HepG2 (cell line): ENCODE data around the gene VAV2. TPM values are rescaled to one million over a fixed set of nuclear protein-coding genes. Genes with fewer than 3 reads are reported as not detected.
A peak's percentile ranks its signal among the peaks of the same experiment; 100 is the strongest.

Experiments used
- ARID2 ChIP-seq: sonication (generic); formaldehyde crosslinking; IDR thresholded peaks from 2 replicates; pipeline ENCODE4 v1.8.1; 2022; ENCODE audit warnings: mild to moderate bottlenecking, missing genetic modification reagents, borderline replicate concordance
- ATRX ChIP-seq: sonication (generic); formaldehyde crosslinking; IDR thresholded peaks from 2 replicates; pipeline ENCODE4 v1.4.0; 2020; ENCODE audit warnings: missing genetic modification reagents, borderline replicate concordance
- IKZF1 ChIP-seq: fragments of 450-650 bp; IDR thresholded peaks from 2 replicates; pipeline ENCODE4 v1.7.1; 2016
- KDM4B ChIP-seq: sonication (generic); formaldehyde crosslinking; IDR thresholded peaks from 2 replicates; pipeline ENCODE4 v1.4.0; 2020; ENCODE audit warnings: missing genetic modification reagents
- KLF16 ChIP-seq, 2 experiments: sonication (generic) in 1 of 2; formaldehyde crosslinking in 1 of 2; IDR thresholded peaks; 2 replicates each; pipeline versions ENCODE4 v1.6.1 to v1.8.0; 2016 to 2023; ENCODE audit warnings: missing genetic modification reagents in 2 of 2, missing compliant biosample characterization in 1 of 2
- NAIF1 ChIP-seq: sonication (generic); formaldehyde crosslinking; IDR thresholded peaks from 2 replicates; pipeline ENCODE4 v1.5.0; 2020; ENCODE audit warnings: mild to moderate bottlenecking, missing genetic modification reagents, borderline replicate concordance
- NFIB ChIP-seq: sonication (generic); formaldehyde crosslinking; IDR thresholded peaks from 2 replicates; pipeline ENCODE4 v1.9.0; 2021; ENCODE audit warnings: missing genetic modification reagents, mild to moderate bottlenecking, borderline replicate concordance
- NR2F2 ChIP-seq: IDR thresholded peaks from 2 replicates; pipeline ENCODE4 v1.6.1; 2012; ENCODE audit warnings: low read depth, inconsistent platforms, borderline replicate concordance
- PPARG ChIP-seq: conservative IDR thresholded peaks from 2 replicates; pipeline ENCODE4 v1.6.1; 2016; ENCODE audit warnings: missing biosample characterization, missing genetic modification reagents
- RAD51 ChIP-seq: fragments of 450-650 bp; IDR thresholded peaks from 2 replicates; pipeline ENCODE4 v1.6.1; 2016; ENCODE audit warnings: borderline replicate concordance
- SNAPC2 ChIP-seq: sonication (generic); formaldehyde crosslinking; IDR thresholded peaks from 2 replicates; pipeline ENCODE4 v1.8.1; 2022; ENCODE audit warnings: mild to moderate bottlenecking, missing genetic modification reagents
- SRSF4 ChIP-seq: fragments of 200-400 bp; formaldehyde crosslinking; IDR thresholded peaks from one replicate; pipeline ENCODE4 v1.6.1; 2018; ENCODE audit warnings: mild to moderate bottlenecking, low read depth, low read length, moderate library complexity; ENCODE audit not compliant: poor library complexity, severe bottlenecking
- ZFAT ChIP-seq: sonication (generic); formaldehyde crosslinking; conservative IDR thresholded peaks from 2 replicates; pipeline ENCODE4 v1.8.1; 2023; ENCODE audit warnings: missing genetic modification reagents, inconsistent platforms
- ZFP36 ChIP-seq: fragments of 150-350 bp; IDR thresholded peaks from 2 replicates; pipeline ENCODE4 v1.6.1; 2018; ENCODE audit warnings: borderline replicate concordance, low read length, low read depth; ENCODE audit not compliant: partially characterized antibody
- ZNF3 ChIP-seq: IDR thresholded peaks from 2 replicates; pipeline ENCODE4 v1.7.0; 2017; ENCODE audit warnings: inconsistent platforms
- ZNF556 ChIP-seq: sonication (generic); formaldehyde crosslinking; IDR thresholded peaks from 2 replicates; pipeline ENCODE4 v1.4.0; 2020; ENCODE audit warnings: mild to moderate bottlenecking, missing genetic modification reagents, borderline replicate concordance
- ZNF737 ChIP-seq: sonication (generic); formaldehyde crosslinking; IDR thresholded peaks from 2 replicates; pipeline ENCODE4 v1.5.0; 2020; ENCODE audit warnings: missing genetic modification reagents, mild to moderate bottlenecking, borderline replicate concordance
- ZNF781 ChIP-seq: sonication (generic); formaldehyde crosslinking; IDR thresholded peaks from 2 replicates; pipeline ENCODE4 v1.5.1; 2020; ENCODE audit warnings: borderline replicate concordance, mild to moderate bottlenecking, missing genetic modification reagents; ENCODE audit errors: not compliant biosample characterization
- ZNF790 ChIP-seq: sonication (generic); formaldehyde crosslinking; IDR thresholded peaks from 2 replicates; pipeline ENCODE4 v1.8.0; 2022; ENCODE audit warnings: missing genetic modification reagents, mild to moderate bottlenecking, borderline replicate concordance
- ZNF83 ChIP-seq: sonication (generic); formaldehyde crosslinking; IDR thresholded peaks from 2 replicates; pipeline ENCODE4 v1.4.0; 2020; ENCODE audit warnings: missing genetic modification reagents, mild to moderate bottlenecking, borderline replicate concordance
- polyA plus RNA-seq, 8 experiments: library from polyadenylated mRNA; depleted of rRNA in 3 of 8; stranded (reverse) in 7 of 8; unstranded in 1 of 8; fragments of >200 nt; fragmentation: Illumina TruSeq in 4 of 8; extraction: Trizol in 4 of 8; gene quantifications; 2 replicates each; pipeline versions ENCODE4 v1.2.1 to v1.2.3, GENCODE V29; 2011 to 2016; ENCODE audit warnings: low read depth in 4 of 8, missing spikeins in 1 of 8, mixed read lengths in 1 of 8; ENCODE audit not compliant: insufficient read depth in 1 of 8
- total RNA-seq, 5 experiments: library from RNA; depleted of rRNA; stranded (reverse); fragments of >200 nt; fragmentation: Illumina TruSeq; extraction: Trizol; gene quantifications; 2 replicates each; pipeline ENCODE4 v1.2.3, GENCODE V29; 2016; ENCODE audit warnings: low read depth in 1 of 5
- TF ChIP-seq, protein P1 (sequence below): sonication (generic); formaldehyde crosslinking; IDR thresholded peaks from 2 replicates; pipeline ENCODE4 v1.9.0; 2021; ENCODE audit warnings: missing genetic modification reagents, mild to moderate bottlenecking, borderline replicate concordance
- TF ChIP-seq, protein P2 (sequence below): sonication (generic); formaldehyde crosslinking; IDR thresholded peaks from 2 replicates; pipeline ENCODE4 v1.8.0; 2022; ENCODE audit warnings: missing genetic modification reagents, mild to moderate bottlenecking, inconsistent platforms, borderline replicate concordance
- TF ChIP-seq, protein P3 (sequence below): IDR thresholded peaks from 2 replicates; pipeline ENCODE4 v1.6.1; 2016; ENCODE audit warnings: missing compliant biosample characterization, missing genetic modification reagents, borderline replicate concordance
- TF ChIP-seq, protein P4 (sequence below): sonication (generic); formaldehyde crosslinking; IDR thresholded peaks from 2 replicates; pipeline ENCODE4 v1.4.0; 2020; ENCODE audit warnings: mild to moderate bottlenecking, low read depth, missing genetic modification reagents

VAV2 gene
- total and polyA plus RNA-seq, 2 of the 13 experiments (the other 11 are each of a cell fraction or from before 2014, with no cell fraction given) = 22.5 to 22.9 TPM

DNA sequence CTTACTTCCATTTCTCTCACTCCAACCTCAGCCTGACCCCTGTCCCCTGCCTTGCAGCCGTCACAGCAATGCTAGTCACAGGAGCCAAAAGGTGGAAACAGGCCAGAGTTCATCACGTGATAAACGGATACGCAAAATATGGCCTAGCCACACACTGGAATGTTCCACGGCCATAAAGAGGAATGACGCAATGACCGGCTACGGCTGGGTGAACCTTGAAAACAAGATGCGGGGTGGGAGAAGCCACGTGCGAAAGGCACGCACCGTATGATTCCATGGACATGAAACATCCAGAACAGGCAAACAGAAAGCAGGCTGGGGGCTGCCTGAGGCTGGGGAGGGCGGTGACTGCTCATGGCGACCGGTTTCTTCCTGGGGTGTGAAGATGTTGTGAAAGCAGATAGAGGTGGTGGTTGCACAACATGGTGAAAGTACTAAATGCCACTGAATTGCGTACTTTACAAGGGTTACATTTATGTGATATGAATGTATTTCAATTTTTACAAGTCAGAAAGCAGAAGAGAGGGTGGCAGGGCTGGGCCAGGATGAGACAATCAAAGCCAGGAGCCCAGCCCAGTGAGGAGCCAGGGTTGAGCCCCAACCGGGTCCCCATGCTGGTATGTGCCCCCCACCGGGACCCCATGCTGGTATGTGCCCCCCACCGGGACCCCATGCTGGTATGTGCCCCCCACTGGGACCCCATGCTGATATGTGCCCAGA is 136.2 kb downstream of the VAV2 start (continued):
- TF ChIP-seq ARID2 (CRISPR knock-in tag) (no peak), ZNF556 (CRISPR knock-in tag) (no peak), ZFP36 (no peak), IKZF1 (no peak), NFIB (no peak), SNAPC2 (CRISPR knock-in tag) (no peak), ZNF3 (CRISPR knock-in tag) (no peak), ZNF737 (CRISPR knock-in tag) (no peak), ATRX (CRISPR knock-in tag) (no peak), ZFAT (CRISPR knock-in tag) (no peak), ZNF83 (CRISPR knock-in tag) (no peak), ZNF781 (CRISPR knock-in tag) (no peak), PPARG (CRISPR knock-in tag) (no peak; the same call in 1 of the 2 replicates), ZNF790 (CRISPR knock-in tag) (0 out of 2 replicates have a peak, but pooled peaks have one; percentile 30), KLF16 (CRISPR knock-in tag; IDR thresholded peaks at IDR 0.05) (peak in 1 of 2 experiments; percentile 50; a peak in 1 of 4 replicates), RAD51 (peak; percentile 49; the same call in 1 of the 2 replicates), NR2F2 (no peak), NAIF1 (no peak), SRSF4 (no peak), KDM4B (CRISPR knock-in tag) (no peak)
- TF ChIP-seq, protein P1, sequence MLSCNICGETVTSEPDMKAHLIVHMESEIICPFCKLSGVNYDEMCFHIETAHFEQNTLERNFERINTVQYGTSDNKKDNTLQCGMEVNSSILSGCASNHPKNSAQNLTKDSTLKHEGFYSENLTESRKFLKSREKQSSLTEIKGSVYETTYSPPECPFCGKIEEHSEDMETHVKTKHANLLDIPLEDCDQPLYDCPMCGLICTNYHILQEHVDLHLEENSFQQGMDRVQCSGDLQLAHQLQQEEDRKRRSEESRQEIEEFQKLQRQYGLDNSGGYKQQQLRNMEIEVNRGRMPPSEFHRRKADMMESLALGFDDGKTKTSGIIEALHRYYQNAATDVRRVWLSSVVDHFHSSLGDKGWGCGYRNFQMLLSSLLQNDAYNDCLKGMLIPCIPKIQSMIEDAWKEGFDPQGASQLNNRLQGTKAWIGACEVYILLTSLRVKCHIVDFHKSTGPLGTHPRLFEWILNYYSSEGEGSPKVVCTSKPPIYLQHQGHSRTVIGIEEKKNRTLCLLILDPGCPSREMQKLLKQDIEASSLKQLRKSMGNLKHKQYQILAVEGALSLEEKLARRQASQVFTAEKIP (CRISPR knock-in tag) = no peak
- TF ChIP-seq, protein P2, sequence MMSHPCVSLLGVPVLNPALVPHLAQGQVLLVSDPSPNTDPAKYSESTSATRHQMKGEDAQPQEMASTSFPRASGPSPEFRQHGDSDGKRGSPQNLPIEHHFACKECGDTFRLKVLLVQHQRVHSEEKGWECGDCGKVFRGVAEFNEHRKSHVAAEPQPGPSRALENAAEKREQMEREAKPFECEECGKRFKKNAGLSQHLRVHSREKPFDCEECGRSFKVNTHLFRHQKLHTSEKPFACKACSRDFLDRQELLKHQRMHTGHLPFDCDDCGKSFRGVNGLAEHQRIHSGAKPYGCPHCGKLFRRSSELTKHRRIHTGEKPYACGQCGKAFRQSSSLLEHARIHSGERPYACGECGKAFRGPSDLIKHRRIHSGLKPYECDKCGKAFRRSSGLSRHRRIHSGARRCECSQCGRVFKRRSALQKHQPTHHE = no peak
- TF ChIP-seq, protein P3, sequence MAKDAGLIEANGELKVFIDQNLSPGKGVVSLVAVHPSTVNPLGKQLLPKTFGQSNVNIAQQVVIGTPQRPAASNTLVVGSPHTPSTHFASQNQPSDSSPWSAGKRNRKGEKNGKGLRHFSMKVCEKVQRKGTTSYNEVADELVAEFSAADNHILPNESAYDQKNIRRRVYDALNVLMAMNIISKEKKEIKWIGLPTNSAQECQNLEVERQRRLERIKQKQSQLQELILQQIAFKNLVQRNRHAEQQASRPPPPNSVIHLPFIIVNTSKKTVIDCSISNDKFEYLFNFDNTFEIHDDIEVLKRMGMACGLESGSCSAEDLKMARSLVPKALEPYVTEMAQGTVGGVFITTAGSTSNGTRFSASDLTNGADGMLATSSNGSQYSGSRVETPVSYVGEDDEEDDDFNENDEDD (CRISPR knock-in tag) = peak; percentile 20; the same call in 1 of the 2 replicates
- TF ChIP-seq, protein P4, sequence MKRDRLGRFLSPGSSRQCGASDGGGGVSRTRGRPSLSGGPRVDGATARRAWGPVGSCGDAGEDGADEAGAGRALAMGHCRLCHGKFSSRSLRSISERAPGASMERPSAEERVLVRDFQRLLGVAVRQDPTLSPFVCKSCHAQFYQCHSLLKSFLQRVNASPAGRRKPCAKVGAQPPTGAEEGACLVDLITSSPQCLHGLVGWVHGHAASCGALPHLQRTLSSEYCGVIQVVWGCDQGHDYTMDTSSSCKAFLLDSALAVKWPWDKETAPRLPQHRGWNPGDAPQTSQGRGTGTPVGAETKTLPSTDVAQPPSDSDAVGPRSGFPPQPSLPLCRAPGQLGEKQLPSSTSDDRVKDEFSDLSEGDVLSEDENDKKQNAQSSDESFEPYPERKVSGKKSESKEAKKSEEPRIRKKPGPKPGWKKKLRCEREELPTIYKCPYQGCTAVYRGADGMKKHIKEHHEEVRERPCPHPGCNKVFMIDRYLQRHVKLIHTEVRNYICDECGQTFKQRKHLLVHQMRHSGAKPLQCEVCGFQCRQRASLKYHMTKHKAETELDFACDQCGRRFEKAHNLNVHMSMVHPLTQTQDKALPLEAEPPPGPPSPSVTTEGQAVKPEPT (CRISPR knock-in tag) = no peak
